GM23338 (cell line): ENCODE measurements around the gene P4HA3.

ENCODE experiments used
- CREB1 ChIP-seq: fragments of 250-450 bp; sonication (Bioruptor Pico); IDR thresholded peaks from 2 replicates; pipeline ENCODE4 v1.5.0; 2020; ENCODE audit warnings: low read depth, mild to moderate bottlenecking, moderate library complexity
- CTCF ChIP-seq, 2 experiments: fragments of 200-600 bp in 1 of 2; sonication (generic) in 1 of 2; conservative IDR thresholded peaks; 2 replicates each; pipeline versions ENCODE4 v1.5.1 to v1.6.1; 2016 to 2017; ENCODE audit warnings: antibody characterized with exemption in 2 of 2, low read depth in 2 of 2, mild to moderate bottlenecking in 2 of 2, moderate library complexity in 1 of 2
- ETS1 ChIP-seq: IDR thresholded peaks from 2 replicates; pipeline ENCODE4 v1.6.1; 2016; ENCODE audit warnings: antibody characterized with exemption
- EZH2 ChIP-seq: fragments of 200-600 bp; sonication (generic); IDR thresholded peaks from one replicate; pipeline ENCODE4 v1.8.0; 2017; ENCODE audit warnings: antibody characterized with exemption, mild to moderate bottlenecking, low read depth; ENCODE audit not compliant: unreplicated experiment
- EZH2phosphoT487 ChIP-seq: fragments of 200-600 bp; sonication (generic); IDR thresholded peaks from one replicate; pipeline ENCODE4 v1.8.1; 2018; ENCODE audit warnings: antibody characterized with exemption; ENCODE audit not compliant: unreplicated experiment
- JUNB ChIP-seq: IDR thresholded peaks from one replicate; pipeline ENCODE4 v1.6.1; 2016; ENCODE audit warnings: antibody characterized with exemption; ENCODE audit not compliant: unreplicated experiment
- POLR2AphosphoS5 ChIP-seq: IDR thresholded peaks from 2 replicates; pipeline ENCODE4 v1.6.1; 2016; ENCODE audit warnings: antibody characterized with exemption, low read depth
- REST ChIP-seq: IDR thresholded peaks from one replicate; pipeline ENCODE4 v1.6.1; 2018; ENCODE audit warnings: antibody characterized with exemption; ENCODE audit not compliant: unreplicated experiment
- ZNF331 ChIP-seq: fragments of 250-450 bp; sonication (Bioruptor Pico); IDR thresholded peaks from 2 replicates; pipeline ENCODE4 v1.5.0; 2020; ENCODE audit warnings: low read depth, mild to moderate bottlenecking, moderate library complexity

- TF ChIP-seq CTCF (conservative IDR thresholded peaks at IDR 0.05; ENCODE audit: low read depth in 2 of 2) (no peak), EZH2phosphoT487 (no peak), POLR2AphosphoS5 (no peak), JUNB (no peak), EZH2 (no peak), ZNF331 (CRISPR knock-in tag) (no peak), REST (no peak), CREB1 (CRISPR knock-in tag) (no peak), ETS1 (no peak)
Measured at GRCh38 chr11:74327076-74327475, 15.6 kb upstream of the P4HA3 start.
